WTC11 (cell line): ENCODE data around the gene B3GALT5.

Experiments used
- ATF3 ChIP-seq: sonication (generic); formaldehyde crosslinking; conservative IDR thresholded peaks from 2 replicates; pipeline ENCODE4 v1.8.1; 2022; ENCODE audit warnings: mild to moderate bottlenecking, missing genetic modification reagents
- CBFB ChIP-seq: sonication (generic); formaldehyde crosslinking; IDR thresholded peaks from 2 replicates; pipeline ENCODE4 v1.8.1; 2022; ENCODE audit warnings: mild to moderate bottlenecking, low read depth, missing genetic modification reagents
- CTCF ChIP-seq: fragments of 200-600 bp; IDR thresholded peaks from 2 replicates; pipeline ENCODE4 v1.8.0; 2022; ENCODE audit warnings: antibody characterized with exemption
- E2F5 ChIP-seq: sonication (generic); formaldehyde crosslinking; IDR thresholded peaks from 2 replicates; pipeline ENCODE4 v1.8.1; 2022; ENCODE audit warnings: mild to moderate bottlenecking, moderate library complexity, missing genetic modification reagents
- ETV6 ChIP-seq: sonication (generic); formaldehyde crosslinking; IDR thresholded peaks from 2 replicates; pipeline ENCODE4 v1.8.1; 2022; ENCODE audit warnings: mild to moderate bottlenecking, missing genetic modification reagents
- MAX ChIP-seq: sonication (generic); formaldehyde crosslinking; IDR thresholded peaks from 2 replicates; pipeline ENCODE4 v1.8.0; 2022; ENCODE audit warnings: mild to moderate bottlenecking, missing genetic modification reagents
- NR2C2 ChIP-seq: sonication (generic); formaldehyde crosslinking; IDR thresholded peaks from 2 replicates; pipeline ENCODE4 v1.8.0; 2022; ENCODE audit warnings: mild to moderate bottlenecking, missing genetic modification reagents
- PREB ChIP-seq: sonication (generic); formaldehyde crosslinking; IDR thresholded peaks from 2 replicates; pipeline ENCODE4 v1.8.1; 2022; ENCODE audit warnings: mild to moderate bottlenecking, missing genetic modification reagents, moderate library complexity, borderline replicate concordance
- TEAD1 ChIP-seq: sonication (generic); formaldehyde crosslinking; IDR thresholded peaks from 2 replicates; pipeline ENCODE4 v1.8.0; 2022; ENCODE audit warnings: mild to moderate bottlenecking, missing genetic modification reagents

GRCh38 chr21:39648879-39649278 lies 36.1 kb downstream of the B3GALT5 start:
- no peak for TF ChIP-seq CTCF
- no peak for TF ChIP-seq ETV6 (CRISPR knock-in tag)
- no peak for TF ChIP-seq MAX (CRISPR knock-in tag)
- TF ChIP-seq TEAD1: no peak
- no peak for TF ChIP-seq CBFB (CRISPR knock-in tag)
- no peak for TF ChIP-seq PREB (CRISPR knock-in tag)
- no peak for TF ChIP-seq ATF3 (CRISPR knock-in tag)
- TF ChIP-seq E2F5 (CRISPR knock-in tag): no peak
- no peak for TF ChIP-seq NR2C2 (CRISPR knock-in tag)
